GM21381 (cell line): Measurements from ENCODE around the gene SZT2.

Experiments
- ATAC-seq: cut with Tn5 transposase; IDR thresholded peaks from one replicate; pipeline ENCODE4 v1.9.1; 2021; ENCODE audit warnings: mild to moderate bottlenecking, moderate library complexity; ENCODE audit not compliant: unreplicated experiment

SZT2 gene

DNA sequence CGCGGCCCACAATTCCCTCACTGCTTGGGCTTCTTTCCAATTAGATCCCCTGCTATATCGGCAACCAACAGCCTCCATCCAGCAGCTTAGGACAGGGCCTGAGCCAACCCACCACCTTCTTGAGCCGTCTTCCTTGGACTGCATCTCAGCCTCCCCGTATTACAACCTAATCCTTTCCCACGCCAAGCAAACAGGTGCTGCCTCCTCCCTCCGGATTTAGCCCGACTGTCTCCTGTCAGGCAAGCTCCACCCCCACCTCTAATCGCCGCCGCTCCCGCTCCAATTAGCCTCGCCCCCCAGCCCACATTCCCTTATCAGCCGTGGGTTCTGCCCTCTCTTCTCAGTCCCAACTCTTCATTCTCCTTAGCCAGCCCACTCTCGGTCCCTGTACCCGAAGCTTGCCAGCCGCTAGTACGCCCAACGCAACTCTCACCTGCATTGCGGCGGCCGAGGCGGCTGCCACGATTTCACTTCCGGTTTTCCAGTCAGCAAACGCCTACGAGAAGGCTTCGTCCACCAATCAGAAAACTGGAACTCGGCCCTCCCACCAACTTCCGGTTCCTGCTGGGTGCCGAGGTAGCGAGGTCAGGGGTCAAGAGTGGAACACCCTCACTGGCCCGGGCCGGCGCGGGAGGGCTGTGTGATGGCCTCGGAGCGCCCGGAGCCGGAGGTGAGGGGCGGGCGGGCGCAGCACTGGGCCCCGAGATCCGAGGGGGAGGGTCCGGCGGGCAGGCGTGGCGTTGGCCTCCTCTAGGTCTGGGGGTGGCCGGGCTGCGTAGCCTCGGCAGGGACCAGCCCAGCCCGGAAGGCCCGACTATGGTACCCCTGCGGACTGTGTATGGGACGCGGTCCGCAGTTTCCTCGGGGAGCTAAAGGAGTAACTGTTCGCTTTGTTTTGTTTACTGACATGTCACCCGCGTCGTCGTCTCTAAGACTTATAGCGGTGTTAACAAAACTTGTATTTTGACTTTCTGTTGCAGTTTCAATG, at the start of gene SZT2, which contains the start of gene MED8:
Gene SZT2 (plus strand): TSS at position 574 of the 988 bp plus-strand sequence. CDS start 70 bp downstream, at position 644.
Gene MED8 (minus strand): TSS at position 475 of the 988 bp plus-strand sequence. CDS start 36 bp downstream, at position 439.
- peak; percentile 90 for ATAC-seq

DNA sequence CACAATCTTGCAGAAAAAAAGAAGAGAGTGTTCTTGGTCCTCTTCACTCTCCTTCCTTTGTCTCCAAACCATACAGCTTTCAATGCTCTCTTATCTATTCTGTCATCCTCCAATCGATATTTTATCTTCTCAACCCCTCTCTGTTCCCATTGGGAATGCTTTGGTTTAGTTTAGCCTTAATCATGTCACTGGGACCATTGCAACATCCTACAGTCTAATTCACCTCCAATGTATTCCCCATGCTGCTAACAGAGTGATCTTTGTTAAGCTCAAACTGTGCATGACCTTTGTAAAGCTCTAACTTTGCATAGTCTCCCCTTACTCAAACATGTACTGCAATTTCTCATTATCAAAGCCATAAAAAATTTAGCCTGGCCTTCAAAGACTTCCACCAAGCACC, 49.1 kb upstream of the SZT2 start:
- ATAC-seq = no peak

DNA sequence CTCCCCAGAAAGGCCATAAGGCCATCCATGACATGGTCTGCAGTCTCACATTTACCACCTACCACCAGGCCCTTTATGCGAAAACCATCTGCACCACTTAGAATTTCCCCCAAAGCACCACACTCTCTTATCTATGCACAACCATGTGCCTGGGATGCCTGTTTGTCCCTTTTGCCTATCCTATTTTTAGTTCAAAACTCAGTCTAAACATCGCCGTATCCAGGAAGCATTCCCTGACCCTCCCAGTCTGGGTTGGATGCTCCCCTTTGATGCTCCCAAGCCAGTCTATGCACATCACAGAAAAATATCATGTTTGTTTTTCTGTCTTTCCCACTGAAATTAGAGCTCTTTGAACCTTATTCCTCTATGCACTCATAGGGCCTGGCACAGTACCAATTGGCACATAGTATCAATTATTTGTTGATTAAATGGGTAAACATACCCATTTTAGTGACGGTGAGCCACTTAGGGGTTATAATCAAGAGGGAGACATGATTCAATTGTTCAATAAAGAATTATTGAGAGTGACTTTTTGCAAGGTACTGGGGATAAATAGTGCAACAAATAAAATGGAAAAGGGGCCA, 45.3 kb upstream of the SZT2 start:
- ATAC-seq = no peak

DNA sequence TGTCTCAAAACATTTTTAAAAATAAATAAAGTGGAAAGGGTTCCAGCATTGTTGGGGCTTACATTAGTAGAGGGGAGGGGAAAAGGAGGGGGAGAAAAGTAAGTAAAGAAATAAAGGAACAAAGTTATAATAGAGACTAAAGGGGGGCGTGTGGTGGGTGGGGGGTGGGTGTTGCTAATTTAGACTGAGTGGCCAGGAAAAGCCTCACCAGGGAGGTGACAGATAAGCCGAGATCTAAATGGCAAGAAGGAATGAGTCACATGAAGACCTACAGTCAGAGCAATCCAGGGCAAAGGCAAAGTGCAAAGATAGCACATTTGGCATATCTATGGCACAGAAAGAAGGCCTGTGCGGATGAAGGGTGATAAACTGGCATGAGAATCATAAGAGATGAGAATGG, 44.6 kb upstream of the SZT2 start:
- ATAC-seq = no peak

DNA sequence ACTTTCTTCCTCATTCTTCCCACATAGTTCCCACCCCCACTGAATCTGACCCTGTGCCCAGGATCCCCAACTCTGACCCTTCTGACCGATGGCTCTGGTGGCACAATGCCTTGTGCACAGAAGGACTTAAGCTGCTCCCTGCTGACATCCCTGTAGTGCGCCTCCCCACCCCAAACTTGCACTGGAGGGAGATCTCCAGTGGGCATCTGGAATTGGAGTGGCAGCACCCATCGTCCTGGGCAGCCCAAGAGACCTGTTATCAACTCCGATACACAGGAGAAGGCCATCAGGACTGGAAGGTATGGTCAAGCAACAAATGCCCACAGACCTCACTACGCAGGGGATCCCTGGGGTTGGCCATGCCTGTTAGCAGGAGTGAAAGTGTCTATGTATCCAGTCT, 43.1 kb upstream of the SZT2 start:
- no peak for ATAC-seq

DNA sequence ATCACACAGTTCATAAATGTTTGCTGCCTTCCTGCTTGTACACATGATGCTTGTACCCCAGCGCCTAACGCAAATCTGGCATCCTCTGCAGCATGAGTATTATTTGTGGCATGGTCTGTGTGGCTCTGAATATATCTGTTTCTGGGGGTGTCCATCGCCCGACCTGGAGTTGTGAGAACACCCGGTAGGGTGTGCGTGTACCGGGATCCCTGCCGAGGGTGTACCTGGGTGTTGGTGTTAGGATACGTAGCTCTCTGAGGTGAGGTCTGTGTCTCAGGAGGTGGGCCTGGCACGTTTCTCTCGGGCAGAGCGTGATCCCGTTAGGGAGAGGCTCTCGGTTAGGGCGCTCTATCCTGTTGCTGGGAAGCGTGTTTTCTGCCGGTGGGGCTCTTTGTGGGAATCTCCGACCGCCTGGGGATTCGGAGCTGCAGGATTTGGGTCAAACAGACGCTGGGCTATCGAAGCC, 41.3 kb upstream of the SZT2 start:
- no peak for ATAC-seq

DNA sequence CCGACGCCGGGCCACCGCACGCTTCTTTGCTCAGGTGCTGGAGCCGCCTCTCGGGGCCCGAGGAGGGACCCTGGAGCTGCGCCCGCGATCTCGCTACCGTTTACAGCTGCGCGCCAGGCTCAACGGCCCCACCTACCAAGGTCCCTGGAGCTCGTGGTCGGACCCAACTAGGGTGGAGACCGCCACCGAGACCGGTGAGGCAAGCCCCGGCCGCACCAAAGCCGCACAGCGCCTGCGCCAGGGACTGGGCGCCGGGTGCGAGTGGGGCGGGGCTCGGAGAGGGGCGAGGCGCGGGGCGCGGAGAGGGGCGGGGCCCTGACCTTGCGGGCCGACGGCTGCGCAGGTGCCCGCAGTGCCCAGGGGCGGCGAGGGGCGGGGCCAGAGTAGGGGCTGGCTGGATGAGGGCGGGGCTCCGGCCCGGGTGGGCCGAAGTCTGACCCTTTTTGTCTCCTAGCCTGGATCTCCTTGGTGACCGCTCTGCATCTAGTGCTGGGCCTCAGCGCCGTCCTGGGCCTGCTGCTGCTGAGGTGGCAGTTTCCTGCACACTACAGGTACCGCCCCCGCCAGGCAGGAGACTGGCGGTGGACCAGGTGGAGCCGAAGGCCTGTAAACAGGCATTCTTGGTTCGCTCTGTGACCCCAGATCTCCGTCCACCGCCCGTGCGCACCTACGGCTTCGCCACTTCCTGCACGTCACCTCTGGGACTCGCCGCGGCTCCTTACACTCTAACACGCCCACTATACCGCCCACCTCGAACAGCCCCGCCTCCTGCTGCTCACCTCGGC, 40.7 kb upstream of the SZT2 start:
- ATAC-seq = no peak

DNA sequence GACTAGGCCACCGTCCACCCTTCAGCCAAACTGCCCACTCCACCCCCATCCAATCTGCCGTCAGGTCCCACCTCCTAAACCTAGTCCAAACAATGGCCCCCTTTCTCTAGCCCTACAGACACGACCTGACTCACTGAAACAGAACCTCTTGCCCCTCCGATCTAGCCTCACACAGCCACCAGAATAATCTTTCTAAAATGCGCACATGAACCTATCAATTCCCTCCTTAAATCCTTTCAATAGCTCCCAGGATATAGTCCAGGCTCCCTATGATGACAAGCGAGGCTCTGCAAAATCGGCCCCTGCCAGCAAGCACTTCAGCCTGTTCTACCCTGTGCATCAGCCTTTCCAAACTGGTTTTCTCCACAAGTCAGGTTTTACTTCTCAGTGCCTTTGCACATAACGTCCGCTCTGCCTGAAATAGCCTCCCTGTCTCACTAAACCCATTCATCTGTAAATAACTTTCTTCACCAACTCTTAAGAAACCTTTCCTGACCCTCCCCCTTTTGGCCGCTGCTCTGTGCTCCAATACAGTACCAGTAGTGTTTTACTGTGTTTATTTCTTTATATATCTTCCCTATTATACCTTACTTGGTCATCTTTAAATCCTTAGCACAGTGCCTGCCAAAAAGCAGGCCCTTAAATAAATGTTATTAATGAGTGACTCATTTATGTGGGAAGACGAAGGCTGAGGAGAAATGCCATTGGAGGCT, 39.9 kb upstream of the SZT2 start:
- ATAC-seq = no peak

DNA sequence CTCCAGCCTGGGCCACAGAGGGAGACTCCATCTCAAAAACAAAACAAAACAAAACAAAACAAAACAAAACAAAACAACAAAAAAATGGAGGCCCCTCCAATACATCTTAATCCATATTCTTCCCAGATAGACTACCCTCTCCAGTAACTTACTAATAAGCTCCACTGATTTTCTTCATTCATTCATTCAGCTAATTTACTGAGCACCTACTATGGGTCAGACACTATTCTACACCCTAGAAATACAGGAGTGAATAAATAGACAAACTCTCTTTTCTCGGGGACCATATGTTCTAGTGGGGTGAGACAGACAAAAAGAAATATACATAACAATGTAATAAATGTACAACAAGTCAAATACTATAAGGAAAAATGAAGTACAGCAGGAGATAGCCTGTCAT, 38.7 kb upstream of the SZT2 start:
- ATAC-seq = no peak

DNA sequence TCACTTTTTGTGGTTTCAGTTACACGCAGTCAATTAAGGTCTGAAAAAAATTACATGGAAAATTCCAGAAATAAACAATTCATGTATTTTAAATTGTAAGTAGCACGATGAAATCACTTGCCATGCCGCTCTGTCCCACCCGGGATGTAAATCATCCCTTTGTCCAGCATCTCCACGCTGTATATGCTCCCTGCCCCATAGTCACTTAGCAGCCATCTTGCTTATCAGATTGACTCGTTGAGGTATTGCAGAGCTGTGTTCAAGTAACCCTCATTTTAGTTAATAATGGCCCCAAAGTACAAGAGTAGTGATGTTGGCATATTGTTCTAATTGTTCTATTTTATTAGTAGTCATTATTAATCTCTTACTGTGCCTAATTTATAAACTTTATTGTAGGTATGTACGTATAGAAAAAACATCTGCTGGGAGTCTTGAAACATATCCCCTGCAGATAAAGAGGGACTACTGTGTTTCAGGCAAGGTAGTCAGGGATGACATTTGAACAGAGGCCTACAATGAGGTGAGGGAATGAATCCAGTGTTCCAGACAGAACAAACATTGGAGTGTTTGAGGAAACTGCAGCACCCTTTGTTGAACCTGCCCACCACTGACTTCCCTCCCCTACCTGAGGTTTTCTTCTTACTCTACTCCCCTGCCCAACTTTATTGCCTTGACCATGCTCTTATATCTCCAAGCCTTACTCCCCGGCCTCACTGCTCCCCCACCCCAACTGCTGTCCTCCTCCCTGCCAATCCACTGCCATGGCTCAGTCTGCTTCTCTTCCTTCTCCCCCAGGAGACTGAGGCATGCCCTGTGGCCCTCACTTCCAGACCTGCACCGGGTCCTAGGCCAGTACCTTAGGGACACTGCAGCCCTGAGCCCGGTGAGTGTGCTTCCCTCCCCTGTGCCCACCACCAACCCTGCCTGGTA, 38.0 kb upstream of the SZT2 start:
- ATAC-seq = no peak

DNA sequence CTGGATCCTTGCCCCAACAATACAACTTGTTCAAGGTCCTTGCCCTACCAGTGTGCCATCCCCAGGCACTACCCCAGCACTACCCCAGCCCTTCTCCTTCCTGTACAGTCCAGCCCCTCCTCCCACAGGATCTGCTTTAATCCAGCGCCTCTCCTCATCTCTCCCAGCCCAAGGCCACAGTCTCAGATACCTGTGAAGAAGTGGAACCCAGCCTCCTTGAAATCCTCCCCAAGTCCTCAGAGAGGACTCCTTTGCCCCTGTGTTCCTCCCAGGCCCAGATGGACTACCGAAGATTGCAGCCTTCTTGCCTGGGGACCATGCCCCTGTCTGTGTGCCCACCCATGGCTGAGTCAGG, 37.4 kb upstream of the SZT2 start:
- ATAC-seq = no peak

DNA sequence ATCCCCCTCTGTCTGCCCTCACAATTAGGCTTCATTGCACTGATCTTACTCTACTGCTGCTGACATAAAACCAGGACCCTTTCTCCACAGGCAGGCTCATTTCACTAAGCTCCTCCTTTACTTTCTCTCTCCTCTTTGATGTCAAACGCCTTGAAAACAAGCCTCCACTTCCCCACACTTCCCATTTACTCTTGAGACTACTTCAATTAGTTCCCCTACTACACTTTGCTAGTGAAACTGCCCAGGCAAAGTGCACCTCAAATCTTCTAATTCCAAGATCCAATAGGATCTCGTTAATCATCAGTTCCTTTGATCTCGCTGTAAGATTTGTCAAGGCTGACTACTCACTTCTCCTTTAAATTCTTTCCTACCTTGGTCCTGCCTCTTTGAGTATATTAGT, 36.8 kb upstream of the SZT2 start:
- no peak for ATAC-seq

DNA sequence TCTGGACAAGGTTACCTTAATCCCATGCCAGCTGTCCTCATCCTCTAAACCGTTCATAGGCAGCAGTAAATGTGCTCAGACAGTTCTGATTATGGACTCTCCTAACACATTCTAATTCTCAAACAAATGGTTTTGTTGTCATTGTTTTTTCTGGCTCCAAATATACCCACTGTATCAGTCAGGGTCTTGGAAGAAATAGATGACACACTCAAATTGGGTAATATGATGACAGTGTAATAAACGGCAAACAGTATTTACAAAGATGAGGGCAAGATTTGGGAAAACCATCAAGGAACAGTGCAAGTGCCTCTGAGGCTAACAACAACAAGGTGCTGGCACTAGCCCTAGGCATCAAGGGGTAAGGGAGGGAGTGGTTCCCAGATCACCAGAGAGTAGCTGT, 35.2 kb upstream of the SZT2 start:
- ATAC-seq = no peak

DNA sequence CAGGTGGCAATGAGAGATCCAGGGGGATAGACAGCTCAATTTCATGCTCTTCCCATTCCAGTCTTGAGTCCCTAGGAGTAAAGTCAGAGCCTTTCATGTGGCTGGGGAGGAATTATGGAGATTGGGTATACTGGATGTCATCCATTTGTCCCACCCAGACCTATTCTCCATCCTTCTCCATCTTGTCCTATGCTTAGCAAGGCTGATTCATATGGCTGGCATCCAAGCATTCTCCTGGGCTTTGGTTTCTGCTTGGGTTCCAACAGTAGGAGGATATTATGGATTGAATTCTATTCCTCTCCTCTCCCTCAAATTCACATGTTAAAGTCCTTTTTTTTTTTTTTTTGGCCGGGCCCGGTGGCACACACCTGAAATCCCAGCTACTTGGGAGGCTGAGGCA, 34.8 kb upstream of the SZT2 start:
- no peak for ATAC-seq

DNA sequence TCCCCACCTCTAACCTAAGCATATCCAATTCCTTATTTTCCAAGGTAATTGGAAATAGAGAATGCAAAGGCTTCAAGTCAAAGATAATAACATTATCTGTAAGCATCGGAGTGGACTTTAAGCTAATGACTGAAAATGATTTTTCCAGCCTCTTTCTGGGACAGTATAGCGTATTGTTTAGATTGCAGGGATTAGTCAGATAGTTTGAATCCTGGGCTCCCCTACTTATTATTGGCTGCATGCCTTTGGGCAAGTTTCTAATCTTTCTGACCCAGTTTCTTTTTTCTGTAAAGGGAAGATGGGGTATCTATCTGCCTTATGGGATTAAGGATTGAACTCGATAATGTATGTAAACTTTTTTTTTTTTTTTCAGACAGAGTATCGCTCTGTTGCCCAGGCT, 32.4 kb upstream of the SZT2 start:
- no peak for ATAC-seq

DNA sequence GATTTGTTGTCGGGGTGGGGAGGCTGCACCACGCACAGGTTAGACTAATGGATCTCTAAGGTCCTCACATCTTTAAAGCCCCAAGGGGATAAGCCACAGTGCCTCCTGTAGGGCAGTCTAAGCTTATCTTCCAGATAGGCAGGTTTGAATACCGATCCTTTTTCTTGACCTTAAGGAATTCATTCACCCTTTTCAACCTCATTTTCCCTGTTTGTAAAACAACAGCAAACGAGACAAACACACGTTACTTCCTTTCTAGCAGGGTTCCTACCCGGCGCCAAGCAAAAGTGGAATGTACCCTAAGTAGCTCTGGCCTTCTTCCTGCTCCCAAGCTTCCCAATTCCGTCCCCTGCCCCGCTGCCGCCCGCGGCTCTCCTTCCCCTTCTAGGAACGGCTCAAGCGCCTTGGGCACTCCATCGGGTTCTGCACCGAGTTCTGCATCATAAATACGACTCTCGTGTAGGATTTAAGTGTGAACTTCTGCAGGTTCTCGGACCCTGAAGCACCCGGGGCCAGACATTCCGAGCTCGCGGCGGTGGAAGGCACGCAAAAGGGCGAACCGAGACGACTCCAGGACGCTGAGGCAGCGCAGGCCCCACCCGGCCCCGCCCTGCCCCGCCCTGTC, 31.5 kb upstream of the SZT2 start:
- ATAC-seq = peak; percentile 3

DNA sequence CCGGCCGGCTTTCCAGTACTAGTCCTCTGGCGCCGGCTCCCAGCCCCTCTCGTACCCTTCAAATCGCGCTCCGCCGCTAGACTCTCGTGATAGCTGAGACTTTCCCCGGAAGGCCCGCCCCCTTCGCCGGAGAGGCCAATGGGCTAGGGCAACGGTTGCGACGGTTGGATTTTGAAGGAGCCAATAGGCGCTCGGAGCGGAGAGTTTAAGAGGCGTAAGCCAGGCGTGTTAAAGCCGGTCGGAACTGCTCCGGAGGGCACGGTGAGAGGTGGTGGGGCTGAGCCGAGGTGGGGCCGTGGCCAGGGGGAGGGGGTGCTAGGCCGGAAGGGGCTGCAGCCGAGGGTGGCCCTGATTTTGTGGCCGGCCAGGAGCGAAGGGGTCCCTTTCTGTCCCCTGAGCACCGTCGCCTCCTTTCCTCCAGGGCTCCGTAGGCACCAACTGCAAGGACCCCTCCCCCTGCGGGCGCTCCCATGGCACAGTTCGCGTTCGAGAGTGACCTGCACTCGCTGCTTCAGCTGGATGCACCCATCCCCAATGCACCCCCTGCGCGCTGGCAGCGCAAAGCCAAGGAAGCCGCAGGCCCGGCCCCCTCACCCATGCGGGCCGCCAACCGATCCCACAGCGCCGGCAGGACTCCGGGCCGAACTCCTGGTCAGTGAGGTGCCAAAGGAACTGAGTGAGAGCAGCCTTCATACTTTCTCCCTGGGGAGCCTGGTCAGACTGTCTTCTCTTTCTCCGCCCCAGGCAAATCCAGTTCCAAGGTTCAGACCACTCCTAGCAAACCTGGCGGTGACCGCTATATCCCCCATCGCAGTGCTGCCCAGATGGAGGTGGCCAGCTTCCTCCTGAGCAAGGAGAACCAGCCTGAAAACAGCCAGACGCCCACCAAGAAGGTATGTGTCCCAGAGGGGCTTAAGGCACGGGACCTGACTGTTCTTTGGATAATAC, 30.7 kb upstream of the SZT2 start, which contains the start of gene CDC20:
Gene CDC20 (plus strand): TSS at position 236 of the 948 bp plus-strand sequence. CDS start 235 bp downstream, at position 471.
- peak; percentile 95 for ATAC-seq

DNA sequence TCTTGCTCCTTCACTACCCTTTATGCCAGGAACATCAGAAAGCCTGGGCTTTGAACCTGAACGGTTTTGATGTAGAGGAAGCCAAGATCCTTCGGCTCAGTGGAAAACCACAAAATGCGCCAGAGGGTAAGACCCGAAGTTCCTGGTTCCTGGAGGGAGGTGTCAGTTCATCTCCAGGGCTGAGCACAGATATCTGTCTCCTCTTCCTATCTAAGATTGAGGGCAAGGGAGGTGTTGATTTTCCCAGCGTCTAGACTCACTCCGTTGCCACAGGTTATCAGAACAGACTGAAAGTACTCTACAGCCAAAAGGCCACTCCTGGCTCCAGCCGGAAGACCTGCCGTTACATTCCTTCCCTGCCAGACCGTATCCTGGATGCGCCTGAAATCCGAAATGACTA, 30.0 kb upstream of the SZT2 start:
- no peak for ATAC-seq
